Neural progenitor cell (in vitro differentiated cells): Measurements from ENCODE around the gene ETV7. TPM values are rescaled to one million over a fixed set of nuclear protein-coding genes. Genes with fewer than 3 reads are reported as not detected.
"Not testable (repeated sequence)": the region's sequence is repeated elsewhere in the genome, so short reads cannot be mapped to it uniquely, and the experiment has no call there.

Source experiments
- DNase-seq: peaks from one replicate; pipeline ENCODE4 v3.0.0-alpha.2; 2016; ENCODE audit warnings: low spot score
- H2AFZ ChIP-seq: fragments of 200-600 bp; sonication (generic); replicated peaks from 2 replicates; pipeline ENCODE4 v1.6.1; 2016; ENCODE audit warnings: antibody characterized with exemption
- H3F3A ChIP-seq: fragments of 200-600 bp; sonication (generic); 2 replicates; pipeline ENCODE4 v1.6.1; 2016; ENCODE audit warnings: antibody characterized with exemption, low read depth
- H3K27ac ChIP-seq: fragments of 200-600 bp; sonication (generic); 2 replicates; pipeline ENCODE4 v1.5.1; 2016; ENCODE audit warnings: mild to moderate bottlenecking
- H3K27me3 ChIP-seq: fragments of 200-600 bp; sonication (generic); 2 replicates; pipeline ENCODE4 v1.6.1; 2016; ENCODE audit warnings: mild to moderate bottlenecking, moderate library complexity
- H3K36me3 ChIP-seq: fragments of 200-600 bp; sonication (generic); 2 replicates; pipeline ENCODE4 v1.5.1; 2016
- H3K4me1 ChIP-seq: fragments of 200-600 bp; sonication (generic); 2 replicates; pipeline ENCODE4 v1.6.1; 2016; ENCODE audit warnings: mixed run types
- H3K4me2 ChIP-seq: fragments of 200-600 bp; sonication (generic); 2 replicates; pipeline ENCODE4 v1.6.1; 2016
- H3K4me3 ChIP-seq: fragments of 200-600 bp; sonication (generic); 2 replicates; pipeline ENCODE4 v1.5.1; 2016
- H3K79me2 ChIP-seq: fragments of 200-600 bp; sonication (generic); 2 replicates; pipeline ENCODE4 v1.6.1; 2016; ENCODE audit warnings: low read depth
- H3K9ac ChIP-seq: fragments of 200-600 bp; sonication (generic); 2 replicates; pipeline ENCODE4 v1.6.1; 2016
- H3K9me3 ChIP-seq: fragments of 200-600 bp; sonication (generic); 2 replicates; pipeline ENCODE4 v1.5.1; 2016; ENCODE audit warnings: low read depth
- H4K20me1 ChIP-seq: fragments of 200-600 bp; sonication (generic); 2 replicates; pipeline ENCODE4 v1.6.1; 2016; ENCODE audit warnings: low read depth
- H3K27ac Mint-ChIP-seq: 3 replicates; pipeline ENCODE4 v1.8.0; 2021; ENCODE audit warnings: mixed read lengths
- H3K27me3 Mint-ChIP-seq: 2 replicates; pipeline ENCODE4 v1.8.0; 2022; ENCODE audit warnings: low read depth, mild to moderate bottlenecking, inconsistent platforms, moderate library complexity, mixed read lengths; ENCODE audit not compliant: insufficient read depth
- H3K36me3 Mint-ChIP-seq: 3 replicates; pipeline ENCODE4 v1.8.0; 2021; ENCODE audit warnings: mixed read lengths
- H3K4me1 Mint-ChIP-seq: 3 replicates; pipeline ENCODE4 v1.8.0; 2021; ENCODE audit warnings: mixed read lengths
- H3K4me3 Mint-ChIP-seq: 3 replicates; pipeline ENCODE4 v1.8.0; 2021; ENCODE audit warnings: mild to moderate bottlenecking, moderate library complexity, mixed read lengths
- H3K9me3 Mint-ChIP-seq: 3 replicates; pipeline ENCODE4 v1.8.0; 2020; ENCODE audit warnings: mixed read lengths
- CTCF ChIP-seq: fragments of 200-600 bp; sonication (generic); IDR thresholded peaks from 2 replicates; pipeline ENCODE4 v1.5.1; 2017; ENCODE audit warnings: antibody characterized with exemption, mild to moderate bottlenecking
- EZH2 ChIP-seq: fragments of 200-600 bp; sonication (generic); IDR thresholded peaks from 2 replicates; pipeline ENCODE4 v1.6.1; 2017; ENCODE audit warnings: antibody characterized with exemption, mild to moderate bottlenecking, moderate library complexity
- EZH2phosphoT487 ChIP-seq: fragments of 200-600 bp; sonication (generic); IDR thresholded peaks from 2 replicates; pipeline ENCODE4 v1.6.1; 2017; ENCODE audit warnings: antibody characterized with exemption
- total RNA-seq: library from RNA; depleted of rRNA; stranded (reverse); fragments of >200 nt; gene quantifications from 2 replicates; pipeline ENCODE4 v1.2.3, GENCODE V29; 2015; ENCODE audit warnings: low replicate concordance

The ETV7 gene
- total RNA-seq, 1 donor from 2014 or later = 0.11 TPM

- Mint-ChIP-seq H3K27ac (no peak overlapping the region), H3K36me3 (no peaks in the 10 kb centered on the region), H3K27me3 (peaks cover 3% of the 10 kb centered on the region), H3K9me3 (no peaks in the 10 kb centered on the region), H3K4me1 (peaks cover 14% of the 10 kb centered on the region), H3K4me3 (no peak overlapping the region)
- Histone ChIP-seq H4K20me1 (no peaks in the 10 kb centered on the region), H3K4me1 (peaks cover 10% of the 10 kb centered on the region), H3K27me3 (no peaks in the 10 kb centered on the region), H3K79me2 (no peaks in the 10 kb centered on the region), H3K4me2 (no peak overlapping the region), H2AFZ (no peak overlapping the region), H3K9me3 (no peaks in the 10 kb centered on the region), H3K36me3 (no peaks in the 10 kb centered on the region), H3K4me3 (no peak overlapping the region), H3K27ac (no peak overlapping the region), H3K9ac (no peak overlapping the region), H3F3A (peaks cover 23% of the 10 kb centered on the region)
- DNase-seq = no peak
- TF ChIP-seq CTCF (no peak), EZH2 (no peak)
Measured at GRCh38 chr6:36419310-36419709, 31.8 kb upstream of the ETV7 start.

GRCh38 chr6:36418558-36418957 is 31.1 kb upstream of the ETV7 start:
- H3K9ac ChIP-seq = no peak overlapping the region
- no peak overlapping the region for H2AFZ ChIP-seq
- H3K27me3 ChIP-seq = no peaks in the 10 kb centered on the region
- no peaks in the 10 kb centered on the region for H3K9me3 ChIP-seq
- TF ChIP-seq CTCF (no peak), EZH2 (no peak)
- no peak overlapping the region for H3K27ac Mint-ChIP-seq
- H3K4me1 Mint-ChIP-seq = peaks cover 9% of the 10 kb centered on the region
- no peak for DNase-seq
- no peak overlapping the region for H3K27ac ChIP-seq
- peaks cover 10% of the 10 kb centered on the region for H3K4me1 ChIP-seq
- no peaks in the 10 kb centered on the region for H3K79me2 ChIP-seq
- no peak overlapping the region for H3K4me3 ChIP-seq
- H3K36me3 Mint-ChIP-seq = no peaks in the 10 kb centered on the region
- H3F3A ChIP-seq = peaks cover 16% of the 10 kb centered on the region
- H3K4me2 ChIP-seq = no peak overlapping the region
- peaks cover 3% of the 10 kb centered on the region for H3K27me3 Mint-ChIP-seq
- H3K36me3 ChIP-seq = no peaks in the 10 kb centered on the region
- no peak overlapping the region for H3K4me3 Mint-ChIP-seq
- H4K20me1 ChIP-seq = no peaks in the 10 kb centered on the region
- H3K9me3 Mint-ChIP-seq = no peaks in the 10 kb centered on the region

GRCh38 chr6:36414481-36414880 is 27.0 kb upstream of the ETV7 start:
- TF ChIP-seq EZH2phosphoT487 (no peak), EZH2 (no peak)
- no peak overlapping the region for H2AFZ ChIP-seq

GRCh38 chr6:36413489-36414480 is 26.3 kb upstream of the ETV7 start:
- H3K9me3 ChIP-seq = no peaks in the 10 kb centered on the region
- H3K4me3 ChIP-seq = no peak overlapping the region
- H3K9ac ChIP-seq = no peak overlapping the region
- no peak for DNase-seq
- no peak overlapping the region for H3K27ac ChIP-seq
- H3K79me2 ChIP-seq = no peaks in the 10 kb centered on the region
- no peaks in the 10 kb centered on the region for H3K36me3 Mint-ChIP-seq
- no peak overlapping the region for H2AFZ ChIP-seq
- H3K36me3 ChIP-seq = no peaks in the 10 kb centered on the region
- no peak overlapping the region for H3K4me3 Mint-ChIP-seq
- no peaks in the 10 kb centered on the region for H3K27me3 ChIP-seq
- no peaks in the 10 kb centered on the region for H3F3A ChIP-seq
- H3K4me1 ChIP-seq = no peaks in the 10 kb centered on the region
- H3K9me3 Mint-ChIP-seq = peaks cover 6% of the 10 kb centered on the region
- TF ChIP-seq EZH2phosphoT487 = no peak
- TF ChIP-seq EZH2 = no peak
- TF ChIP-seq CTCF = no peak
- H3K27me3 Mint-ChIP-seq = peaks cover 6% of the 10 kb centered on the region
- H4K20me1 ChIP-seq = no peaks in the 10 kb centered on the region
- no peaks in the 10 kb centered on the region for H3K4me1 Mint-ChIP-seq
- no peak overlapping the region for H3K27ac Mint-ChIP-seq
- H3K4me2 ChIP-seq = no peak overlapping the region

More at GRCh38 chr6:36414481-36414880, 27.0 kb upstream of the ETV7 start:
- H3K9ac ChIP-seq = no peak overlapping the region
- no peaks in the 10 kb centered on the region for H3K79me2 ChIP-seq
- H3K27ac ChIP-seq = no peak overlapping the region
- no peak overlapping the region for H3K4me3 Mint-ChIP-seq
- DNase-seq = no peak
- no peaks in the 10 kb centered on the region for H3K27me3 ChIP-seq
- H3K27me3 Mint-ChIP-seq = peaks cover 6% of the 10 kb centered on the region
- no peaks in the 10 kb centered on the region for H3K36me3 Mint-ChIP-seq
- H4K20me1 ChIP-seq = no peaks in the 10 kb centered on the region
- no peaks in the 10 kb centered on the region for H3K4me1 ChIP-seq
- H3K9me3 Mint-ChIP-seq = peaks cover 6% of the 10 kb centered on the region
- H3K4me2 ChIP-seq = no peak overlapping the region
- H3F3A ChIP-seq = no peaks in the 10 kb centered on the region
- no peaks in the 10 kb centered on the region for H3K4me1 Mint-ChIP-seq
- no peak overlapping the region for H3K4me3 ChIP-seq
- no peaks in the 10 kb centered on the region for H3K36me3 ChIP-seq
- no peaks in the 10 kb centered on the region for H3K9me3 ChIP-seq
- no peak overlapping the region for H3K27ac Mint-ChIP-seq

- not testable (repeated sequence) for H3K9ac ChIP-seq, H4K20me1 ChIP-seq, H3K27me3 ChIP-seq, H3K27ac Mint-ChIP-seq, H3K9me3 ChIP-seq, H3K4me1 Mint-ChIP-seq, H3F3A ChIP-seq, H3K4me3 Mint-ChIP-seq, H3K36me3 Mint-ChIP-seq, DNase-seq, H3K4me2 ChIP-seq, H3K27ac ChIP-seq, H3K36me3 ChIP-seq, H3K9me3 Mint-ChIP-seq, H3K79me2 ChIP-seq, H3K4me3 ChIP-seq, H2AFZ ChIP-seq, H3K27me3 Mint-ChIP-seq, H3K4me1 ChIP-seq
Measured at GRCh38 chr6:36409718-36410117, 22.2 kb upstream of the ETV7 start.
